ENCODE data around the gene RIMBP2.

RIMBP2 gene

DNA sequence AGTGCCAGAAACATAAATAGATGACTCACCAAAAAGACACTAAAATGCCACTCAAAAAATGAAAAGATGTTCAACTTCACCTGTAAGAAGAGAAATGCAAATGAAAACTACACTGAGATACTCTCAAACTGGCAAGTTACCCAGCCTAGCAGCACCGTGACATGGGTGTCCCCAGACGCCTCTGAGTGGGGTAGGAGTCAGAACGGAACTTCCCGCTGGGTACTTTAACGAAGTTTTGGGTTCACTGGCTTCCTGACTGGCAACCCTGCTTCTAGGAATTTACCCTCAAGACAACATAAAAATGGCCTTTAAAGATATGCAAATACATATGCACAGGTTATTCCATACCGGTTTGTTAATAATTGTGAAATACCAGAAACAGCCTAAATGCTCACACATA is 52.6 kb downstream of the RIMBP2 start:
- DNase-seq (ENCODE audit: extremely low read depth, low read depth), result no peak
- TF ChIP-seq, protein P1, sequence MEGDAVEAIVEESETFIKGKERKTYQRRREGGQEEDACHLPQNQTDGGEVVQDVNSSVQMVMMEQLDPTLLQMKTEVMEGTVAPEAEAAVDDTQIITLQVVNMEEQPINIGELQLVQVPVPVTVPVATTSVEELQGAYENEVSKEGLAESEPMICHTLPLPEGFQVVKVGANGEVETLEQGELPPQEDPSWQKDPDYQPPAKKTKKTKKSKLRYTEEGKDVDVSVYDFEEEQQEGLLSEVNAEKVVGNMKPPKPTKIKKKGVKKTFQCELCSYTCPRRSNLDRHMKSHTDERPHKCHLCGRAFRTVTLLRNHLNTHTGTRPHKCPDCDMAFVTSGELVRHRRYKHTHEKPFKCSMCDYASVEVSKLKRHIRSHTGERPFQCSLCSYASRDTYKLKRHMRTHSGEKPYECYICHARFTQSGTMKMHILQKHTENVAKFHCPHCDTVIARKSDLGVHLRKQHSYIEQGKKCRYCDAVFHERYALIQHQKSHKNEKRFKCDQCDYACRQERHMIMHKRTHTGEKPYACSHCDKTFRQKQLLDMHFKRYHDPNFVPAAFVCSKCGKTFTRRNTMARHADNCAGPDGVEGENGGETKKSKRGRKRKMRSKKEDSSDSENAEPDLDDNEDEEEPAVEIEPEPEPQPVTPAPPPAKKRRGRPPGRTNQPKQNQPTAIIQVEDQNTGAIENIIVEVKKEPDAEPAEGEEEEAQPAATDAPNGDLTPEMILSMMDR (IDR thresholded peaks at IDR 0.05; ENCODE audit: low read depth, low read length), result no peak

DNA sequence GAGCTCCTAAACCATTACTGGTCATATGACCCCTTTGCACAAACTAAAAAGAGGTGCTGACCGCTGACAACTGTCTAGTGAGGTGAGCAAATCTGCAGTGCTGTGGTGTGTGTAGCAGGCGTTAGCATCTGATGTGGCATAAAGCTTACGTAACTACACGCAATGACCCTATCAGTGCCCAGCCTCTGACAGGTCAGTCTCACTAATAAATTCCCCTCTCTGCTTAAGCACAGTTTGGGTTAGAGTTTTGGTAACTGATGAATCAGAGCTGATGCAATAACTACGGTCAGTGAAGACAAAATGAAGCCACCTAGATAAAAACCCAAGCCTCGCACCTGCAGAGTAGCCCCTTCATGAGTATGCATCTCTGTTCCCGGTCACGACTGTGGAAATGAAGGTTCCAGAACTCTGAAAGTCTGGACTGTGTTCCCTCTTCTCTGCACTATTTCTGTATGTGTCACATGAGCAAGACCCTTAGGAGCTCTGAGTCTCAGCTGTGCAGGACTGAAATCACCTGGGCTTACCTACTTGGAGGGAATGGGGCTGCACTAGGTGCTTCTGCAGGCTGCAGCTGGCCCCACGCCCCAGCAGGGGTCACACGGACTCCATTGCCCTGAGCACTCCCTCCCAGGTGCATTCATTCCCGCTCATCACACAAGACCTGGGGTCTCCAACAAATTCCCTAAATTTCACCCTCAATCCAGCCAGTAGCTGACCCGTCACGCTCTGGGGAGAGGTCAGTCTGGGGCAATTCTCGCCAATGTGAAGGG is 54.4 kb downstream of the RIMBP2 start:
- TF ChIP-seq, protein P1 (IDR thresholded peaks at IDR 0.05; ENCODE audit: low read depth, low read length), result no peak
- DNase-seq (ENCODE audit: extremely low read depth, low read depth), result no peak

DNA sequence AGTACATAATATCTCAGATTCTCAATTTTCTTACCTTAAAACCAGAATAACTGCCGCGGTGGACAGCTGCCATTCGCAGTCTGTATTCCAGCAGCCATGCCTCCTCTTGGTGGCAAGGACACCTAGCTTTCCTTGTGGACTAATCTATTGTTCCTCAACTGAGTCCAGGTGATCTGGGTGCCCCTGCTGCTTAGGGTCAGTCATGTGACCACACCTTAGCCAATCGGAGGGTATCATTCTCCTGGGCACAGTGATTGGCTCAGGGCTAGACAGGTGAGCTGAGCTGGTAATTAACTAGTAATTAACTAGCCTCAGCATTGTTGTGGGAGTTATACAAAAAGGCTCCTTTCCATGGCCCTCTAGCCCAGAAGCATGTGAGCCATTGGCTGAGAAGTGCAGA is 55.0 kb downstream of the RIMBP2 start:
- DNase-seq (ENCODE audit: extremely low read depth, low read depth), result no peak
- TF ChIP-seq, protein P1 (IDR thresholded peaks at IDR 0.05; ENCODE audit: low read depth, low read length), result no peak

DNA sequence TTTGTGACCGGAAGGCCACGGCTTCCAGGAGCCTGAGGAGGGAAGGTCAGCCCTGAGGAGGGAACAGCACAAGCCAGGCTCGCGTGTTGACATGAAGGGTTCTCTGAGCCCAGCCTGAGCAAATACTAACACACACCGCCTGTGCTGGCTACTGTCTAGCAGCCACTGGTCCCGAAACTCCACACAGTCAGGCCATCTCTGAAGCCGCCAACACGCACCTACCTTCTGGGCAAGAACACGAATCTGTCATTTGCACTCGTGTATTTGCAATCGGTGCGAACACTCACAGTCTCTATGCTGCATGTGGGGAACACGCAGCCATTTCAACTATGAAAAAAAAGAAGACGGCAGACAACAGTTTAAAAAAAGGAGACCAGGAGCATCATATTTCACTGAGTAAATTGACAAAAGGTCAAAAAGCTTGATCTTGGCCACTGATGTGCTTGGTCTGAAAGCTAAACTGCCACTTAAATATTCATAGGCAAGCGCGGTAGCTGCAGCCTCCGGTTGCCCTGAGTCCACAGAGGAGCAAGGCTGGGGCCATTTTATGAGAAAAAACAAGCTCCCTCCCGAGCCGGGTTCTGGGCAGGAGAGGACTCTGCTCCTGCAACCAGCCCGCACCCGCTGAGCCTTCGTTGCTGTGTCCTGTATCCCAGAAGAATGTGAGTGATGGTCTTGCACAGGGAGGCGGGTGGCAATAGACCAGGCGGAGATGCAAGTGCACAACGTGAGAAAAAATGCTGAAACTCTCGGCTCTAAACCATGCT is 57.8 kb downstream of the RIMBP2 start:
- TF ChIP-seq, protein P1 (IDR thresholded peaks at IDR 0.05; ENCODE audit: low read depth, low read length), result no peak
- DNase-seq (ENCODE audit: extremely low read depth, low read depth), result no peak

DNA sequence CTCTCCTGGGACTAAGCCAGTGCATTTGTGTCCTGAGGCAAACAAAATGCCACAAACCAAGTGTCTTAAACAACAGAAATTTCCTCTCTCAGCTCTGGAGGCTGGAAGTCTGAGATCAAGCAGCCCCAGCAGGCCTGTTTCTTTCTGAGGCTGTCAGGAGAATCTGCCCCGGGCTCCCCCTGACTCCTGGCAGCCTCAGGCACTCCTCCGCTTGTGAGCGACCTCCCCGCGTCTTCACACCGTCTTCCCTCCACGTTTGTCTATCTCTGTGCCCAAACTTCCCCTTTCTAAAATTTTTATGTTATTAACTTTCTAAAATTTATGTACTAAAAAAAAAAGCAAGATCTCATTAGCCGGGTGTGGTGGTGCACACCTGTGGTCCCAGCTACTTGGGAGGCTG is 59.7 kb downstream of the RIMBP2 start:
- TF ChIP-seq, protein P1 (IDR thresholded peaks at IDR 0.05; ENCODE audit: low read depth, low read length), result no peak
- no peak for DNase-seq (ENCODE audit: extremely low read depth, low read depth)

DNA sequence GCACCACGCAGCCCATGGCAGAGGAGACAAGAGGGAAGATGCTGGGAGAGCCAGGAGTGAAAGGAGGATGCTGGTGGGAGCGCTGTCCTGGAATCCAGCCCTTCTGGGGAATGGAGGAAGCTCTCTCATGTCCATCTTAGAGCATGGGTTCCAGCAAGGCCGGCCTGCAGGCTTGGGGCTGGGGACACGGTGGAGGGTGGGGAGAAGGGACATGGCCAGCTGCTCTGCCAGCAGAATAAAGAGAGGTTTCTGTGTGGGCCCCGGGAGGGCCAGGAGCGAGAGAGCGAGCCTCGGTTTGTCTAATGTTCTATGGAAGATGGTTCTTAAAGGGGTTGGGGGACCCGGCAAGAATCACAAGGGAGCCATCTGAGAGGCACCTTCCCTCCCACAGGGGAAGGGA is 60.2 kb downstream of the RIMBP2 start:
- no peak for DNase-seq (ENCODE audit: extremely low read depth, low read depth)
- TF ChIP-seq, protein P1 (IDR thresholded peaks at IDR 0.05; ENCODE audit: low read depth, low read length), result no peak

DNA sequence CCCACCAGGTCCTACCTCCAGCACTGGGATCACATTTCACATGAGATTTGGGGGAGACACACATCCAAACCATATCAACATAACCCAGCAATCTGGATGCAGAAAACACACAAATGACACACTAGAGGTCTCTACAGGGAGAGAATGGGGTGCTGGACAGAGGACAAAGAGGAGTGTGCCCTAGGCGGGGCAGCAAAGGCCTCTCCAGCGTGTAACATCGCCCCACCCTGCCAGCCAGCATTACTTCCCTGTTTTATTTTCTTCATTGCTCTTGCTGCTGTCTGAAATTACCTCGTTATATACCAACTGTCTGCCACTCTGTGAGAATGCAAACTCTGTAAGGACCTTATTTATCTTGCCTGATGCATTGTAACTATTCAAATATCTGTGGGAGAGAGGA is 61.1 kb downstream of the RIMBP2 start:
- no peak for DNase-seq (ENCODE audit: extremely low read depth, low read depth)
- TF ChIP-seq, protein P1 (IDR thresholded peaks at IDR 0.05; ENCODE audit: low read depth, low read length), result no peak
